Amniotic stem cell (primary cell): ENCODE measurements around the gene FGD1.
"Not testable (repeated sequence)": the region's sequence is repeated elsewhere in the genome, so short reads cannot be mapped to it uniquely, and the experiment has no call there.

Experiments
- DNase-seq: peaks from one replicate; lab custom pipeline; 2025; lab: John Stamatoyannopoulos, UW

FGD1 gene

GRCh38 chrX:54495814-54496516 lies at the start of gene FGD1:
Gene FGD1 (minus strand): TSS chrX:54496234. CDS start chrX:54495432, 802 bp downstream.
- peak; percentile 8 for DNase-seq

DNA sequence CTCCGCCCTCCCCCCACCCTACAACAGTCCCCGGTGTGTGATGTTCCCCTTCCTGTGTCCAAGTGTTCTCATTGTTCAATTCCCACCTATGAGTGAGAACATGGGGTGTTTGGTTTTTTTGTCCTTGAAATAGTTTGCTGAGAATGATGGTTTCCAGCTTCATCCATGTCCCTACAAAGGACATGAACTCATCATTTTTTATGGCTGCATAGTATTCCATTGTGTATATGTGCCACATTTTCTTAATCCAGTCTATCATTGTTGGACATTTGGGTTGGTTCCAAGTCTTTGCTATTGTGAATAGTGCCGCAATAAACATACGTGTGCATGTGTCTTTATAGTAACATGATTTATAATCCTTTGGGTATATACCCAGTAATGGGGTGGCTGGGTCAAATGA lies 46.2 kb upstream of the FGD1 start:
- DNase-seq, result not testable (repeated sequence)

DNA sequence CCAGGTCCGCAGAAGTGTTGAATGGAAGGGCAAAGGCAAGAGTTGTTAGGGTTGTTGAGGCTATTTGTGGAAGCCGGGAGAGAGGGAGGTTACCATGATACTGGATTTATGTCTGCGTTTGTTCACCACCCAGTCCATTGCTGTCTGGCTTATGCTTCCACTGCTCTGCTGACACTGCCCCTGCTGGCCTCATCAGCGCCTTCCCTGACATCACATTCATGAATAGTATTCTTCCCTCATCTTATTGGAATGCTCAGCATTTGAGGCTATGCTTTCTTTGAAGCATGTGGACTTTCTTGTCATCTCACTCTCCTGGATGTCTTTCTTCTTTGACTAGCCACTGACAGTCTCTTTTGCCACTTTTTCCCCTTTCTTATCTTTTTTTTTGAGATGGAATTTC lies 44.3 kb upstream of the FGD1 start:
- DNase-seq, result no peak

- DNase-seq, result no peak
Observed at GRCh38 chrX:54534271-54534670, 38.2 kb upstream of the FGD1 start.

- no peak for DNase-seq
Observed at GRCh38 chrX:54530357-54530900, 34.4 kb upstream of the FGD1 start.

GRCh38 chrX:54529552-54530356 lies 33.7 kb upstream of the FGD1 start, which contains the start of gene GNL3L:
Gene GNL3L (plus strand): TSS chrX:54530219. CDS start chrX:54532567, 2,348 bp downstream.
- peak; percentile 33 for DNase-seq

GRCh38 chrX:54529151-54529550 lies 33.1 kb upstream of the FGD1 start:
- no peak for DNase-seq

DNA sequence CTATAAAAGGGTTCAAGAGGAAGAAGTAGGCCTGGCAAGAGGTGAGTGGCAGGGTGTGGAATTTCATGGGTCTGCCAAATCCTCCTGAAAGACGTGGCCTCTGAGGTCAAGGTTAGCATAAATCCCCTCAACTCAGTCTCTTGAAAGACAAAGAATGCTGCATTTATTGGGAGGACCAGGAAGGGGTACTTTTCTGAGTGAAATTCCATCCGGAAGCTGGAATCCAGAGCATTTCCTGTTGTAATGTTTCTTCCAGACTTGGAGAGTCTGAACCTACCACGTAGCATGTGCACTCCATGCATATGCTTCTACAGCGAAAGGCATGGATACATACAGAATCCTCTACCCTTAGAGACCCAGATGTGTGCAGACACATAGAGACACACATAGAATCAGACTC lies 13.4 kb upstream of the FGD1 start:
- no peak for DNase-seq

- DNase-seq, result no peak
Observed at GRCh38 chrX:54496936-54497335, 902 bp upstream of the FGD1 start.

DNA sequence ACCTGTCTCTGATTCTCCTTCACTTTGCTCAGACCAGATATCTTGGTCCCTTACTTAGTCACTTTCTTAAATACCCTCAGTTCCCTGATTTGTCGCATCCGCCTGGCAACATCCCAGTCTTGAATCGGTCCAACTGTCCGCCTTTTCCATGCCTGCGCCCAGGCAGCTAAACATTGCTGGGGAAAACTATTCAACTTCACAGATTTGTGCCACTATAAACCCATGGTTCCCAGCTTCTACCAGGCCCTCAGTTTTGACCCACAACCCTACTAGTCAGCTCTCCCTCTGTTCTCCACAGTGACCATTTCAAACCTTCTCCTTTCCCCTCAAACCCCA lies 451 bp upstream of the FGD1 start:
- DNase-seq, result no peak

- no peak for DNase-seq
Observed at GRCh38 chrX:54494989-54495813, 833 bp downstream of the FGD1 start.

DNA sequence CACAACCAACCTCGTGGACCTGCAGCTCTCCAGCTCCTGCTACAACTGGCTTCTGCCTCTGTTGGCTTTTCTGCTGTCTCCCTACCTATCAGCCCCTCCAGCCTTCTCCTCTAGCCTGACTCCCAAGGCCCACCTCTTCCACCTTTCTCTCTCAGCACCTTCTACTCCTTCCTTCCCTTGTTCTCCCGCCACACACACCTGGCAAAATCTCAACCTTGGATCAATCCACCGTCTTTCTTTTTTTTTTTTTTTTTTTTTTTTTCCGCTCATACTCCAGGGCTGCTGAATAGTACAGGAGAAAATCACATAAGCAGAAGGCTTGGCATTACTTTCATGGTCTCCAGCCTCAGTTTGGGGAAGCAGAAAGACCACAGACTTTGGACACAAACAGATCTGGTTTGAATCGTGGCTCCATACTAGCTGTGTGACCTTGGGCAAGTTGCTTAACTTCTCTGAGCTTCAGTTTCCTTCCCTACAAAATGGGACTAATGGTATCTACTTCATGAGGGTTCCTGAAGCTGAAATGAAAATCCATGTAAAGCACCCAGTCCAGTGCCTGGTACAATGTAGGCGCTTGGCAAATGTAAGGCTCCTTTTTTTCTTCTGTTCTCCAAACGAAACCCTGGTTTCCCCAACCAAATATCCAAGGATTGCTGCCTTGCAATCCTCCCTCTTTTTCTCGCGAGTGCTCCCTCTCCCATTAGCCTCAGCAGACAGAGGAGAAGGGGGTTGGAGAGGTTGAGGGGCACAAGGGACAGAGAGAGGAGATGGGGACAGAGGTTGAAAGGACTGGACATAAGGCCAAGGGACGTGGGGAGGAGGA lies 1.7 kb downstream of the FGD1 start:
- DNase-seq, result no peak

DNA sequence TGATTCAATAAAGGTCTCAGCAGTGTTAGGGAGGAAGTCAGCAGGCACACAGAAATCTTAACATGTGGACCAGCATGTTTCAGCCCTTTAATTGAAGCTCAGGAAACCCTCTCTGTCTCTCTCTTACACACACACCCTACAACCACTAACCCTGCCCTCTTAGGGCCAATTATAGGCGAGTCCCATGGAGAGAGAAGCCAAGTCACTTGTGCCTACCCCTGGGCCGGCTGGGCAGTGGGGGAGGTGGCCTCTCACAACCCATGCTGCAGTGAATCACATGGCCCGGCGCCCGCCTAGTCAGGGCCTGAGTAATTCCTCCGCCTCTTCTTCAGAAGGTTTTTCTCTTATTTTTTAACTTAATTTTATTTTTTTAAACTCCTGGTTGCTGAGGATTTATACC lies 3.7 kb downstream of the FGD1 start:
- DNase-seq, result peak; percentile 33

DNA sequence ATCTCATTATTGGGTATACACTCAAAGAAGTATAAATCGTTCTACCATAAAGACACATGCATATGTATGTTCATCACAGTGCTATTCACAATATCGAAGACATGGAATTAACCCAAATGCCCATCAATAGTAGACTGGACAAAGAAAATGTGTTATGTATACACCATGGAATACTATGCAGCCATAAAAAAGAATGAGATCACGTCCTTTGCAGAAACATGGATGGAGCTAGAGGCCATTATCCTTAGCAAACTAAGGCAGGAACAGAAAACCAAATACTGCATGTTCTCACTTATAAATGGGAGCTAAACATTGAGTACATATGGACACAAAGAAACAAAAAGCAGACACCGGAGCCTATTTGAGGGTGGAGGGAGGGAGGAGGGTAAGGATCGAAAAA lies 6.2 kb downstream of the FGD1 start:
- not testable (repeated sequence) for DNase-seq

DNA sequence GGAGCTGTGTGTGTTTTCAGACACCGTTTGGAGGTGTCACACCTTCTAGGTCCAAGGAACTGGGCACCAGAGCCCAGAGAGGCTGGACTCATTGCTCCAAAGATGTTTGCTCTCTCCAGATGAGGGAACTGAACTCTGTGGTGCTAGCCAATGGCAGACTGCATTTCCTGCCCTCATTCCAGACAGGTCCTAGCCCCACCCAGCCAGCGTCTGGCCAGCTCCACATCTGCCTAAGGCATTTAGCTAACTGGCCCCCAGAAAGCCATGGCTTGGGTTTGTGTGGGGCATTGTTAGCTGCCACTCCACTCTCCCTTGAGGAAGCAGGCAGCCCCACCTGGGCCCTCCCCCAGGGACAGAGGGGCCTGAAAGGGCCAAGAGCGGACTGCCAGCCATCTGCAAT lies 11.4 kb downstream of the FGD1 start:
- DNase-seq, result no peak

DNA sequence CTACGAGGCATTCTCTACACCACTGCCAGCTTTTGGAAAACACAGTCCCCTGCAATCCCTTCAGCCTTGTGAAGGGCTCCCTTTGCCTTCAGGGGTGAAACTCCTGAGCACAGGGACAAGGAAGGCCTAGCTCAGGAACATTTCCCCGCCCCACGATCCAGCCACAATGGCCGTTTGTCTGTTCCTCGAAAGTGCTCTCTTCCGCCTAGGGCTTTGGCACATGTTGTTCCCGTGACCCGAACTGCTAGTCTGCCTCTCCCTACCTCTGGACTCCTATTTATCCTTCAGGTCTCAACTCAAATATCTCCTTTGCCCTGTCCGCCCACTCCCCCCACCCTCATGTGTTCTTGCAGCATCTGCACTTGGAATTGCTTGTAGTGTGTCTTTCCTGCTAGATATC lies 12.1 kb downstream of the FGD1 start:
- DNase-seq, result no peak

DNA sequence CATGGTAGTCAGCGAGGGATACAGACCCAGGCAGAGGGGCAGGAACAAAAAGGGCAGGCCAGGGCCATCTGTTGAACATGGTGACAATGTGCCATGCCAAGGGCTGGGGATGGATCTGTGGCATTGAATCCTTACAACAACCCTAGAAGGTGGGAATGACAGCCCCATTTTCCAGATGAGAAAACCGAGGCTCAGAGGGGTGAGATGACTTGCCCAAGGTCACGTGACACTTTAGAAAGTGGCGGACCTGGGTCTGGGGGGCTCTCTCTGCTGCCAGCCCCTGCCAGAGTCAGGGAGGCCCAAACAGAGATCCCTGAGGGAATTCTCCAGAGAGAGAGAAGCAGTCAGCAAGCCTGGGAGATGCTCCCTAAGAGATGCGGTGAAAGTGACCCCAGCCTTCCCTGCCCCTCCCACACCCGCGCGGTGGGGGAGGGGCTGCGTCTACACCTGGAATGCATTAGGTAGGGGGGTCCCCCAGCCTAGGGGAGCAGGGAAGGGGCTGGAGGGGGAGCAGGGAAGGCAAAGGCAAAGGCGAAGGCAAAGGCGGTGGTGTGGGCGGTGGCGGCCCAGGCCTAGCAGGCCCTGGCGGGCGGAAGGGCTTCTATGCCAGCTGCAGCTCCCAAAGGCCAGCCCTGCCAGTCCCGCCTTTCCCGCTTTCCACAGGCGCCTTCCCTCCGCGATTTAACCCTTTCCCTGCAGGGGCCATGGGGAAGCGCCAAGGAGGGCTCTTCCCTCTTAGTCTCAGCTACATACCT lies 13.0 kb downstream of the FGD1 start:
- DNase-seq, result no peak

DNA sequence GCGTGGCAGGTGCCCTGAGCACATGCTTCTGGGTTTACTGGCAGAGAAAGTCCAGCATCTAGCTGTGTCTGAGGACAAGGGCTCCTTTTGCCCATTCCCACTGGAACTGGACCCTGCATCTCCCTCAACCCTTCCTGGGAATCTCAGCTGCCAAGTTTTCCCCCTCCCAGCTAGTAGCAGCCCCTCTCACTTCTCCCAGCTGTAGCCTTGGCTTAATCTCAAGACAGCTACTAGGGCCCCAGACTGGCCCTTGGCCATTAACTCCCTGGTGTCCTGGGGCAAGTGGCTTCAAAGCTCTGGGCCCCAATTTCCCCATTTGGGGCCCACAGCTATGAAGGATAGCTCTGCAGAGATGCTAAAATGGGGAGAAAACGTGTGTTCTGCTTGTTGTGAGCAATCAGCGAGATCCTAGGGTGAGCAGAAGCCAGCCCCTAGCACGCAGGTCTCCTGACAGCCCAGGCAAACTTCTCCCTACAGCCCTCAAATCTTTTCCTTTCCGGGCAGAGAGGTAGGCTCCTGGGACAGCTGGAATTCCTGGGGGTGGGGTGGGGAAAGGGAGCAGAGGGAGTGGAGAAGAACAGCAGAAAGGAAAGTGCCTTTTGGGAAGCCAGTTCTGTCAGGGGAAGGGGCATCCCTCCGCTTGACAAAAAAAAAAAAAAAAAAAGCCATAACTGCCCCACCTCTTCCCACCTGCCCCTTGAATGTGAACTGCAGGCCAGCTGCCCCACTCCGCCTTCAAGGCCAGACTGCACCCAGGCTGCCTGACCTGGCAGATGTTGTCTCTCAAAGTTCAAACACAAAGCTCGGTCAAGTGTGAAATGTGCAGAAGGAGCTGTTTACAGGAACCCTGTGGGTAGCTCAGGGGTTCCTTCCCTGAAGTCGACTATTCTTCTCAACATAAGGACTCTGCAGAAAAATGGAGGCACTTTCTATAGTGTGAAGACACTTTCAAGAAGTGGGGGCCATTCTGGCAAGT lies 16.6 kb downstream of the FGD1 start:
- no peak for DNase-seq
